NCI-H2029 treated with DMSO at 0.1 percent for 48 hours (cell line): Measurements from ENCODE around the gene ANXA10.
"Not testable (repeated sequence)": the region's sequence is repeated elsewhere in the genome, so short reads cannot be mapped to it uniquely, and the experiment has no call there.

Source experiments
- DNase-seq: peaks from one replicate; lab custom pipeline; 2025; lab: John Stamatoyannopoulos, UW

Gene ANXA10

GRCh38 chr4:168162604-168163003 lies 70.3 kb downstream of the ANXA10 start:
- DNase-seq, result no peak

GRCh38 chr4:168163106-168163505 lies 70.8 kb downstream of the ANXA10 start:
- DNase-seq, result no peak

GRCh38 chr4:168164045-168164444 lies 71.7 kb downstream of the ANXA10 start:
- no peak for DNase-seq

GRCh38 chr4:168164915-168165548 lies 72.7 kb downstream of the ANXA10 start:
- no peak for DNase-seq

- DNase-seq, result no peak
Measured at GRCh38 chr4:168167714-168168284, 75.5 kb downstream of the ANXA10 start.

- DNase-seq, result no peak
Measured at GRCh38 chr4:168174308-168174707, 82.0 kb downstream of the ANXA10 start.

- no peak for DNase-seq
Measured at GRCh38 chr4:168177546-168178149, 85.3 kb downstream of the ANXA10 start.

GRCh38 chr4:168183717-168184571 lies 91.6 kb downstream of the ANXA10 start:
- DNase-seq, result peak; percentile 12

GRCh38 chr4:168188754-168189153 lies 96.4 kb downstream of the ANXA10 start:
- DNase-seq, result no peak

GRCh38 chr4:168197926-168198325 lies 105.6 kb downstream of the ANXA10 start:
- peak; percentile 6 for DNase-seq

- DNase-seq, result no peak
Measured at GRCh38 chr4:168199260-168199957, 107.1 kb downstream of the ANXA10 start.

GRCh38 chr4:168200685-168201084 lies 108.3 kb downstream of the ANXA10 start:
- DNase-seq, result peak; percentile 10

- no peak for DNase-seq
Measured at GRCh38 chr4:168203233-168203911, 111.0 kb downstream of the ANXA10 start.

- DNase-seq, result no peak
Measured at GRCh38 chr4:168208957-168209614, 116.7 kb downstream of the ANXA10 start.

GRCh38 chr4:168212656-168213055 lies 120.3 kb downstream of the ANXA10 start:
- no peak for DNase-seq

- not testable (repeated sequence) for DNase-seq
Measured at GRCh38 chr4:168213511-168213910, 121.2 kb downstream of the ANXA10 start.

- no peak for DNase-seq
Measured at GRCh38 chr4:168218645-168219044, 126.3 kb downstream of the ANXA10 start.

- DNase-seq, result no peak
Measured at GRCh38 chr4:168220893-168221292, 128.6 kb downstream of the ANXA10 start.

- peak; percentile 56 for DNase-seq
Measured at GRCh38 chr4:168221301-168221700, 129.0 kb downstream of the ANXA10 start.
